Hematopoietic multipotent progenitor cell treated with erythropoietin and hydrocortisone succinate and interleukin-3 and kit ligand, for 17 days (in vitro differentiated cells): ENCODE data around the gene LRRC74A.

Source experiments
- DNase-seq: peaks from one replicate; pipeline ENCODE4 v3.0.0-alpha.2; 2015; ENCODE audit warnings: low spot score

The LRRC74A gene

GRCh38 chr14:76826122-76826521, at the start of gene LRRC74A:
TSS of gene LRRC74A (plus strand) at chr14:76826408. CDS start at chr14:76826698, 290 bp downstream.
- DNase-seq: no peak

GRCh38 chr14:76776428-76777251, 49.6 kb upstream of the LRRC74A start:
- DNase-seq: no peak

DNA sequence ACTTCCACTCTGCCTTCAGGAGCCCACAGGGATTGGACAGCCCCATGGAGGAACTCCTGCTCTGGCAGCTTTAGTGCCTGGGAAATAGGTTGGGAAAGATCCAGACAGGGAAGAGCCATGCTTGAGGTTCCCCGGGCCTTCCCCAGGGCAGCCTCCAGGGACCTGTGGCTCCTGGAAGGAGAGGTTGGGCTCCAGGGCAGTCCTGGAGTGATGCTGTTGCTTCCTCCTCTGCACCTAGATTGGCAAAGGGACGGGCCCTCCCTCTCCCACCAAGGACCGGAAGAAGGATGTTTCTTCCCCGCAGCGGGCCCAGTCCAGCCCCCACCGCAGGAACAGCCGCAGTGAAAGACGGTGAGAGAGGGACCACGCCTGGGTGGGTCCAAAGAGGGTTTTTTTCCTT, 48.5 kb upstream of the LRRC74A start:
- DNase-seq: no peak

DNA sequence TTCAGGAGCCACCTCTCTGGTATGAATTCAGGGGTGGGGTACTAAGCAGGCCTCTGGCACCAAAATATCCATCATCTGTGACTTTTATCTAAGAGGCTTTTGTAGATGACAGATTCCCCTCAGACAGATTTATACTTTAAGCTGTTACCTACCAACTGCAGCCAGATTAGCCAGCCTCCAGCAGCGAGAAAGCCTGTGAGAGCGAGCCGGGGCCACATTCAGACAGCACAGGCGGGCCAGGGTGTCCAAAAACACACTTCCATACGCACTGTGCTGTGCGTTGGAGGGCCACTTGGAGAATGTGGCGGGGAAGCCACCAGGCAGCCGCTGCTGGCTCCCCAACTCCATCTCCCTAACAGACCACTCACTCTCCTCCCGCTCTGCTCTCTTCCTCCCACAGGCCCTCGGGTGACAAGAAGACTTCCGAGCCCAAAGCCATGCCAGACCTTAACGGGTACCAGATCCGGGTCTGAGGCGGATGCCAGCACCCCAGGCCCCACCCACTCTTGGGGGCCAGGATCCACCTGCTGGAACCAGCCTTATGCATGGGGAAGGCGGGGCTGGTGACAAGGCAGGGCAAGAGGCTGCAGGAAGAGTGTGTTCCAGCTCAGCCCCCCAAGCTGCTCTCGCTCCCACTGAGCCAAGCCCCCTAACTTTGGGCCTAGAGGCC, 47.5 kb upstream of the LRRC74A start:
- no peak for DNase-seq

GRCh38 chr14:76779221-76780057, 46.8 kb upstream of the LRRC74A start:
- no peak for DNase-seq

DNA sequence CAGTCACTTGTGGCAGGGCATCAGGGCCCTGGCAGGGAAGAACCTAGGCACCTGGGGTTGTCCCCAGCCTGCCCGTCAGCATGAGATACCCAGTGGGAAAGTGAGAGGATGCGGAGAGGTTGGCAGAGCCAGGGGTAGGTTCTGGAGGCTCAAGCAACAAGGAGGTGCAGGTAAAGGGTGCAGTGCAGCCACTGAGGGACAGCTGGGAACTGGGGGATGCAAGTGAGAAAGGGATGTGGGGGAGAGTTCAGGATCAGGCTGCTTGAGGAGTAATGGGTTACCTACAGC, 46.2 kb upstream of the LRRC74A start:
- DNase-seq: no peak

DNA sequence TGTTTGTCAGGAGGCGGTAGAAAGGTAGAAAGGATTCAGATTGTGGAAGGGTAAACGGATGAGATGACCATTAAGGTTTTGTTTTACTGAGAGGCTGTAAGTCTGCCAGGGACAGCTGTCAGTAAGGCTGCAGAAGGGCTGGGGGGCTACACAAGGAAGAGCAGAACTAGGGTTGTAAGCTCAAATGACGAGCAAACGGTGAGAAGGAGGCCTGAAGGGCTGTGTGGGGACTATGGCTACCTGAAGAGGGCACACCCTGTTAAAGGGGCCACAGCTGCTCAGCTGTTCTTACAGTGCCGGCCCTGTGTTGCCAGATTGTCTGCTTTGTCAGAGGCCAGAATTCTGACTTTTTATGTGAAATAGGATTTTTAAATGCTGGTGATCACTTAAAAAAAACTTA, 45.8 kb upstream of the LRRC74A start:
- DNase-seq: no peak

DNA sequence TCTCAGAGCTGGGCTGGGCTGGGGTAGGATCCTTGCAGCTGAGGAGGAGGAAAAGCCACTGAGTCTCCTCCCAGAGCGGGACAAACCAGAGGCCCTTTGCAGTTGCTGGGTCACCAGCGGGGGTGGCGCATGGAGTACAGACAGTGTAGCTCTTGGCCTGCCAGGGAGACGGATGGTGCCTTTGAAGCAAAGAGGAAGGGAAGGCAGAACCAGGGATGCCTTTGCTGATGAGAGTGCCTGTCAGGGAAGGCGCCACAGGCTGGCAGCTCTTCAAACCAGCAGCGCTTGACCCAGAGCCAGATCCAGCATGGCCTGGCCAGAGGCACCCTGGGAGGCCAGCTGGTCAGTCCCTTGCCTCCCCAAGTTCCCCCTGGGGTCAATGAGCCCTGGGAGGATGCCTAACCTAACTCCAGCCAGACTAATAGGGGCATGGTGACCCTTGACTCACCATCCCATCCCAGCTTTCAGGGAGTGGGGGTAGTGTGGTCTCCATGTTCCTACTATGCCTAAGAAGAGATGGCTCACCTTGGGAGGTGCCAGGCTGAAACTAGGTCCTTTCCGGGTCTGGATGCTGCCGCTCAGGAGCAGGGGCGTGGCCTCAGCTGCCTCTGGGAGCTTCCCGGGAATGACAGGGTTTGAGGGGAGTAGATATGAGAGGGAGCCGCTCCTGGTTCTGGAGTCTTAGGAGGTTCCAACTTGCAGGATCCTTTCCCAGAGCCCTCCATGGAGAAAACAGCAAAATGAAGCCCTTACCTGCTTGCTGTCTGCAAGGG, 45.1 kb upstream of the LRRC74A start:
- no peak for DNase-seq

- DNase-seq: no peak
Measured at GRCh38 chr14:76781648-76782051, 44.6 kb upstream of the LRRC74A start.

DNA sequence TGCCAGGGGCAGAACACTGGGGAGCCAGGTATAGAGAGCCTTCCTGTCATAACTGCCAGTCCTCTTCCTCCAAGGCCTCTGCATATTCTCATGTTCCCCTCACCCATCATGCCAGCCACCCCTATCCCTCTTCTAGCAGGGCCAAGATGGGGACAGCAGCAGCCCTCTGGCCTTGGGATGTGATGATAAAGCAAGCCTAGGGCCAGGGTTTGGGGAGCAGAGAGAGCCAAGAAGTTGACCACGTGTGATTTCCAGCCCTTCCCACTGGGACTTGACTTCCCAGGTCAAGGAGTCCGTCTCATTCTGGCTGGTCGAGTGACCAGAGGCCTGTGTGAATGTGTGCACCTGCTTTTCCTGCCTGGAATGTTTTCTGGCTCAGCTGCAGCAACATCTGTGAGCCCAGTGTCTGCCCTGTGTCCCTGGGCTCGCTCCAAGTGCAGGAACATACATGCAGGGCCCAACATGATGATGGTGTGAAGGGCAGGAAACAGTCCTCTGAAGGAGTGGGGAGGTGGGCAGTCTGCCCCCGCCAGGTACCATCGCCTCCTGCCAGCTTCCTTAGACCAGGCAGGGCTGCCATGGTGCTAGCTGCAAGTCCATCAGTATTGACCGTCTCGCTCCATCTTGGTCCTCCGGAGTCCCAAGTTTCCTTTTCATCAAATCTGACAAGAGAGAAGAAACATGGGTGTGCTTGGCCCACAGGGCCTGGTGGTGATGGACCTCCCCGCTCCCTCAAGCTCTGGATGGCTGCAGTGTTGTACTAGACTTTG, 43.9 kb upstream of the LRRC74A start:
- no peak for DNase-seq

- DNase-seq: no peak
Measured at GRCh38 chr14:76782885-76783566, 43.2 kb upstream of the LRRC74A start.

DNA sequence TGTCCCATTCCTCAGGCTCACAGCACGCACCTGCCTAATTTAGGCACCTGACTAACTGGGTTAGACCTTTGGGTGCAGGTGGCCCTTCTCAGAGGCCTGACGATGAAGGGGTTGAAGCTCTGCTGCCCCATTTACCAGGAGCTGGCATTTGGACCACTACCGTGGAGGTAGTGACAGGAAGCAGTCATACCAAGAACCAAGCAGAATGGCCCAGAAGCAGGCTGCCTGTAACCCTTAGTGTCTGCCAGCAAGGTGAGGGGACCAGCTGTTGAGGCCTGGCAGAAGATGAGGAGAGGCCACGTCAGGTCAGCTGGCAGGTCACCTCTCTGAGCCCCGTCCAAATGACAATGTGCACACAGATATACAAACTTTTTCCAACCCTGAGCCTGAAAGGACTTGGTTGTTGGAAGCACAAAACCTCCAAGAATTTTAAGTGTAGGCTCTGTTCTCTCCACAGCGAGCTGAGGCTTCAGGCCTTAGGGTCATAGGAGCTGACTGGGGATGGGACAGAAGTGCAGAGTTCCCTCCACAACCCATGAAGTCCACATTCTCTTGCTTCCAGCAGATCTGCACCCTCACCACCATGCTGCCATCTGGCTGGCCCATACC, 41.8 kb upstream of the LRRC74A start:
- DNase-seq: no peak

DNA sequence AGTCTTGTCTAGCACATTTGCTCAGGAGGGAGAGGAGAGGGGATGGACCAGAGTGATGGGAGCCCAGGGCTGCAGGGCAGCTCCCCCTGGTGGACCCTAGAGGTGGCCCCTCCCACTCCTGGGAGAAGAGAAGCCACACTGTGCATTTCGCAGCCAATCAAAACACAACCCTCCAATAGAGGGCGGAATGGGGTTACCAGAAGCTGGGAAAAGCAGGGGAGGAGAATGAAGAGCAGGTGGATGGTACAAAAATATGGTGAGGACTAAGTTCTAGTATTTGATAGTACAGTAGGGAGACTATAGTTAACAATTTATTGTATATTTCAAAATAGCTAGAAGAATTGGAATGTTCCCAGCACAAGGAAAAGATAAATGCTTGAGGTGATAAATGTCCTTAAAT, 41.3 kb upstream of the LRRC74A start:
- peak; percentile 70 for DNase-seq

GRCh38 chr14:76786601-76787000, 39.6 kb upstream of the LRRC74A start:
- DNase-seq: no peak

GRCh38 chr14:76792422-76792821, 33.8 kb upstream of the LRRC74A start:
- no peak for DNase-seq

DNA sequence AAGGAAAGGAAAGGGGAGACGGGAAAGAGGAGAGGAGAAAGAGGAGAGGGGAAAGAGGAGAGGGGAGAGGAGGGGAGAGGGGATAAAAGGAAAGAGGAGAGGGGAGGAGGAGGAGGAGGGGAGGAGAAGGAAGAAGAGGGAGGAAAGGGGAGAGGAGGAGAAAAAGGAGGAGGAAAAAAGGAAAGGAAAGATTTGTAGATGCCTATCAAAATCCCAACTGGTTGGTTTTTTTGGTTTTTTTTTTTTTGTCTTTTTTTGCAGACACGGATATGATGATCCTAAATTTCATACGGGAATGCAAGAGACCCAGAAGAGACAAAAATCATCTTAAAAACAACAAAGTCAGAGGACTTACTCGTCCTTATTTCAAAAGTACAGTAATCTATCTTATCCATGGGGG, 32.9 kb upstream of the LRRC74A start:
- DNase-seq: no peak

DNA sequence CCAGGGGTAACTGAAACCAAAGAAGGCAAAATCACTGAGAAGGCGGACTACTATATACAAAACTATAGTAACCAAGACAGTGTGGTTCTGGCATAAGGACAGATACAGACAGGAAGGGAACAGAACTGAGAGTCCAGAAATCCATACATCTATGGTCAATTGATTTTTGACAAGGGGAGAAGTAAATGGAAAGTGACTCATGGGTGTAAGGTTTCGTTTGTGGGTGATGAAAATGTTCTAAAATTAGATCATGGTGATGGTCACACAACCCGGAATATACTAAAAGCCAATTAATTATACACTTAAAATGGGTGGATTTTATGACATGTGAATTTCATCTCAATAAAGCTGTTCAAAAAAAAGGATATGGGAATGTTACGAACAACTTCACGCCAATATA, 32.3 kb upstream of the LRRC74A start:
- no peak for DNase-seq

GRCh38 chr14:76806446-76806845, 19.8 kb upstream of the LRRC74A start:
- no peak for DNase-seq

GRCh38 chr14:76808011-76808410, 18.2 kb upstream of the LRRC74A start:
- no peak for DNase-seq

GRCh38 chr14:76808990-76809389, 17.2 kb upstream of the LRRC74A start:
- DNase-seq: no peak
